ENCODE results near the gene NONO.

Gene NONO

DNA sequence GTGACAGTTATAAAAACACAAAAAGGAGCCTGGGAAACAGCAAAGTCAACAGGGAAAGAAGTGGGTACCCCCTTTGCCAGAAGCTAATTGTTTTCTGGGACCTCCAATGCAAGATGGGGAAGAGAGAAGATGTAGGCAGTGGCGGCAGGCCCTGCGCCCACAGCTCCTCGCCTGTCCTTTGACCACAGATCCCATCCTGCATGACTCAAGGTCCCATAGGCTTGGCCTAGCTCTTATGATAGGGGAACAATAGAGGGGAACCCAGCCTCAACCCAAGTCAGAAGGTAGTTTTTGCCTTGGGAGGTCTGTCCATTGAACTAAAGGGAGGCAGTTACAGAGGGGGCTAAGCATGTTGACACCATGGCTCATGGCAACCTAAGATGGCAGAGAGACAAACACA is 43.7 kb upstream of the NONO start:
- Histone ChIP-seq H3K27ac (ENCODE audit: low read depth, low read length) (no peak overlapping the region), H3K4me2 (ENCODE audit: low read length) (no peak overlapping the region), H3K79me2 (ENCODE audit: control insufficient read depth, low read length) (no peaks in the 10 kb centered on the region), H3K9me3 (ENCODE audit: control insufficient read depth, insufficient read depth, low read length) (no peaks in the 10 kb centered on the region), H3K4me3 (ENCODE audit: low read length) (no peak overlapping the region), H3F3A (ENCODE audit: control insufficient read depth, insufficient read depth) (no peaks in the 10 kb centered on the region), H3K4me1 (ENCODE audit: control insufficient read depth, low read length) (no peaks in the 10 kb centered on the region), H3K36me3 (ENCODE audit: control insufficient read depth, low read length) (peaks cover 32% of the 10 kb centered on the region), H3K27me3 (ENCODE audit: control insufficient read depth, low read length) (no peaks in the 10 kb centered on the region), H4K20me1 (ENCODE audit: control insufficient read depth, insufficient read depth, low read depth, low read length) (no peaks in the 10 kb centered on the region), H3K9me2 (replicated peaks; ENCODE audit: control insufficient read depth, low read length) (no peaks in the 10 kb centered on the region)
- TF ChIP-seq, protein P1, sequence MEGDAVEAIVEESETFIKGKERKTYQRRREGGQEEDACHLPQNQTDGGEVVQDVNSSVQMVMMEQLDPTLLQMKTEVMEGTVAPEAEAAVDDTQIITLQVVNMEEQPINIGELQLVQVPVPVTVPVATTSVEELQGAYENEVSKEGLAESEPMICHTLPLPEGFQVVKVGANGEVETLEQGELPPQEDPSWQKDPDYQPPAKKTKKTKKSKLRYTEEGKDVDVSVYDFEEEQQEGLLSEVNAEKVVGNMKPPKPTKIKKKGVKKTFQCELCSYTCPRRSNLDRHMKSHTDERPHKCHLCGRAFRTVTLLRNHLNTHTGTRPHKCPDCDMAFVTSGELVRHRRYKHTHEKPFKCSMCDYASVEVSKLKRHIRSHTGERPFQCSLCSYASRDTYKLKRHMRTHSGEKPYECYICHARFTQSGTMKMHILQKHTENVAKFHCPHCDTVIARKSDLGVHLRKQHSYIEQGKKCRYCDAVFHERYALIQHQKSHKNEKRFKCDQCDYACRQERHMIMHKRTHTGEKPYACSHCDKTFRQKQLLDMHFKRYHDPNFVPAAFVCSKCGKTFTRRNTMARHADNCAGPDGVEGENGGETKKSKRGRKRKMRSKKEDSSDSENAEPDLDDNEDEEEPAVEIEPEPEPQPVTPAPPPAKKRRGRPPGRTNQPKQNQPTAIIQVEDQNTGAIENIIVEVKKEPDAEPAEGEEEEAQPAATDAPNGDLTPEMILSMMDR (IDR thresholded peaks at IDR 0.05; ENCODE audit: low read depth, low read length, poor library complexity, severe bottlenecking): no peak
- no peak for TF ChIP-seq EZH2phosphoT487 (IDR thresholded peaks at IDR 0.05; ENCODE audit: borderline replicate concordance, low read length)

DNA sequence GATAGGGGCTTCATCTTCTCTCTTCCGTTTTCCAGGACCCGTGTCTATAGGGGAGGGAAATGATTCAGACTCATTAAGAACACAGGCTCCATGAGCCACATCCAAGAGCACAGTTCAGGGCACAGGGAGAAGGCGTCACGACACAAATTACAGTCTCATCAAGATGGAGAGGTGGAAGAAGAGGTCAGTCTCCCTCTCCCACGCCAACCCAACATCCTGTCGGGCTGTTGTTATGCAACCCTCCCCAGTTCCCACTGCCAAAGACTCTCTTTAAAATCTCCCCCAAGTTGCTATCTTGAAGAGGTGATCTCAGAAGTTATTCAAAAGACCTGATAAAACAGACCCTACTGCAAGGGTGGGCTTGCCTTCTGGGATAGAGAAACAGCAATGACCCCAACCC is 42.1 kb upstream of the NONO start:
- Histone ChIP-seq H3K9me3 (ENCODE audit: control insufficient read depth, insufficient read depth, low read length) (no peaks in the 10 kb centered on the region), H3K79me2 (ENCODE audit: control insufficient read depth, low read length) (no peaks in the 10 kb centered on the region), H3K4me1 (ENCODE audit: control insufficient read depth, low read length) (no peaks in the 10 kb centered on the region), H3K4me2 (ENCODE audit: low read length) (no peak overlapping the region), H3K27me3 (ENCODE audit: control insufficient read depth, low read length) (no peaks in the 10 kb centered on the region), H3F3A (ENCODE audit: control insufficient read depth, insufficient read depth) (no peaks in the 10 kb centered on the region), H3K4me3 (ENCODE audit: low read length) (no peak overlapping the region), H3K36me3 (ENCODE audit: control insufficient read depth, low read length) (peaks cover 43% of the 10 kb centered on the region), H4K20me1 (ENCODE audit: control insufficient read depth, insufficient read depth, low read depth, low read length) (no peaks in the 10 kb centered on the region), H3K27ac (ENCODE audit: low read depth, low read length) (no peak overlapping the region), H3K9me2 (replicated peaks; ENCODE audit: control insufficient read depth, low read length) (no peaks in the 10 kb centered on the region)
- TF ChIP-seq, protein P1 (IDR thresholded peaks at IDR 0.05; ENCODE audit: low read depth, low read length, poor library complexity, severe bottlenecking): no peak
- TF ChIP-seq EZH2phosphoT487 (IDR thresholded peaks at IDR 0.05; ENCODE audit: borderline replicate concordance, low read length): no peak

DNA sequence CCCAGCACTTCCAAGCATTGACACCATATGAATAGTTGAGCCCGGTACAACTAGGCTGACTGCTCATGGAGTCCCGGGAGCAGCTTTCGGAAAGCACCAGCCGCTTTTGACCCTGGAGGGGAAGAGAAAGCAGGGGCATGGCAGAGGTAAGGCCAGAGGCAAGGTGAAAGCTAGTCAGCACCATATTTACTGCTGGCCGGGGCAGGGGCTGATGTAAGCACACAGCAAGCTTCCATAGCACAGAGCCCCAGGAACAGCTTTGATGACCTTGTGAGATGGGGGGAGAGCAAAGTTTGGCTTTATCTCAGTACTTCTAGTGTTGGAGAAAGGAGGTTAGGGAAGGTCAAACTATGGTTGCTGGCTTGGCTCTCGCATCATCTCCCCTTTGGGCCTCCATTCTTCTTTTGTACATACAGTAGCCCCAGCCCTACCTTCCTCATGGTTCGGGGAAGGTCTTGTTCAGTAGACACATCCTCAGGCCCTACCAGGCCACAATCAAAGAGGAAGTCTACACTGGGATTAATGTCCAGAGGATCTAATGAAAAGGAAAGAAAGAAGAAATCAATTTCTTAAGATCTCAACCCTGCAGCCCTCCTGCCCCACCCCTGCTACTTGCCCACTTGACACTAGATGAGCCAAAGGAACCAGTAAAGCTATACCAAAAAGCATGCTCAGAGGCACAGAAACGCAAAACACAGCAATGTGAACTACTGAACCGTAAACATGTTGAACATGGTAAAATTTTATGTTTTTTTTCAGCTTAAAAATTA is 38.9 kb upstream of the NONO start:
- Histone ChIP-seq H3K36me3 (ENCODE audit: control insufficient read depth, low read length) (peaks cover 64% of the 10 kb centered on the region), H3K27me3 (ENCODE audit: control insufficient read depth, low read length) (no peaks in the 10 kb centered on the region), H3K4me2 (ENCODE audit: low read length) (no peak overlapping the region), H3K9me3 (ENCODE audit: control insufficient read depth, insufficient read depth, low read length) (no peaks in the 10 kb centered on the region), H4K20me1 (ENCODE audit: control insufficient read depth, insufficient read depth, low read depth, low read length) (no peaks in the 10 kb centered on the region), H3K4me1 (ENCODE audit: control insufficient read depth, low read length) (no peaks in the 10 kb centered on the region), H3F3A (ENCODE audit: control insufficient read depth, insufficient read depth) (no peaks in the 10 kb centered on the region), H3K79me2 (ENCODE audit: control insufficient read depth, low read length) (no peaks in the 10 kb centered on the region), H3K27ac (ENCODE audit: low read depth, low read length) (no peak overlapping the region), H3K4me3 (ENCODE audit: low read length) (no peak overlapping the region), H3K9me2 (replicated peaks; ENCODE audit: control insufficient read depth, low read length) (no peaks in the 10 kb centered on the region)
- TF ChIP-seq, protein P1 (IDR thresholded peaks at IDR 0.05; ENCODE audit: low read depth, low read length, poor library complexity, severe bottlenecking): no peak
- no peak for TF ChIP-seq EZH2phosphoT487 (IDR thresholded peaks at IDR 0.05; ENCODE audit: borderline replicate concordance, low read length)
